Right hindlimb (tissue), 1 donor: ENCODE measurements around the gene MITD1.
"Not testable (repeated sequence)": the region's sequence is repeated elsewhere in the genome, so short reads cannot be mapped to it uniquely, and the experiment has no call there.

Source experiments
- DNase-seq: peaks from one replicate; pipeline ENCODE4 v3.0.0-alpha.2; 2018

The MITD1 gene

GRCh38 chr2:99153921-99154604, 26.8 kb downstream of the MITD1 start:
- peak; percentile 18 for DNase-seq

GRCh38 chr2:99152199-99152895, 28.5 kb downstream of the MITD1 start:
- DNase-seq = no peak

DNA sequence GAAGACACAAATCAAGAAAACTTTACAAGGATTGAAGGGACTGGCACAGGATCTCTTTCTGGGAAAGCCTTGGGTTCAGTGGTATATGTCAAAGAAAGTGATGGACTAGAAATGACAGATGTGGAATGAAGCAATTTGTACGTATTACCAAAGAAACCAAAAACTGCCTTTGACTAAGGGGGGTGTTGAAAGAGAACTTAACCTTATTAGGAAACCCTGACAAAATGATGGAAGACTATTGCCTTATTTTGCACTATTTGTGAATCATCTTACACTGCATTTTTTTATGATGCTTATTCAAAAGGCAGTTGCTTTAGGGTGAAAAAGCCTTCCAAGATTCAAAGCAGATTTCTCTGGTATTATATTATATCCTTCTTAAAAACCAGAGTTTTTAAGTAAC, 30.2 kb downstream of the MITD1 start:
- DNase-seq = no peak

- DNase-seq = peak; percentile 94
Observed at GRCh38 chr2:99141110-99142108, 39.4 kb downstream of the MITD1 start, which contains the start of gene C2orf15. TSS of gene C2orf15 (plus strand) at chr2:99141707. CDS start at chr2:99150559, 8,852 bp downstream.

- DNase-seq = no peak
Observed at GRCh38 chr2:99140860-99141109, 40.1 kb downstream of the MITD1 start.

- no peak for DNase-seq
Observed at GRCh38 chr2:99140056-99140859, 40.6 kb downstream of the MITD1 start.

GRCh38 chr2:99139003-99139402, 41.9 kb downstream of the MITD1 start:
- DNase-seq = no peak

- DNase-seq = not testable (repeated sequence)
Observed at GRCh38 chr2:99135044-99135556, 45.8 kb downstream of the MITD1 start.

DNA sequence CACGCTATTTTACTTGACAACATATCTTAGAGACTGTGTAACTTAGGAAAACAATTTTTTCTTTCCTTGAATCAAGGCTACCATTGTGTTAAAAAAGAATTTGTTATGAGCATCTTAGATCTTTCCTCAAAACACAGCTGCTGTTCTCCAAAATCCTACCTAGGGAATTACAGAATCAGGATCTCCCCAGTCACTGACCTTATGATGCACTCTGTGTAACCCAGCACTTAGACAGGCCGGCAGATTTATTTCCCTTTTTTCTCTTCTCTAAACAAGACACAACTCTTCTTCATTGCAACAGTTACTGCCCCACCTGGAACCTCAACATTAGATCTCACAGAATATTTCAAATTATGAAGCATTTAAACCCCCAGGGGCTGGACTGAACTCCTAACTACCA, 52.9 kb downstream of the MITD1 start:
- DNase-seq = no peak
